Right forelimb (tissue), 1 donor: ENCODE results near the gene TUBA3D.
"Not testable (repeated sequence)": the region's sequence is repeated elsewhere in the genome, so short reads cannot be mapped to it uniquely, and the experiment has no call there.

ENCODE experiments used
- DNase-seq: peaks from one replicate; pipeline ENCODE4 v3.0.0-alpha.2; 2018

Gene TUBA3D

GRCh38 chr2:131516011-131516410, 40.1 kb downstream of the TUBA3D start:
- DNase-seq, result no peak

GRCh38 chr2:131516621-131517020, 40.7 kb downstream of the TUBA3D start:
- not testable (repeated sequence) for DNase-seq

- DNase-seq, result no peak
Measured at GRCh38 chr2:131517106-131517831, 41.4 kb downstream of the TUBA3D start.

GRCh38 chr2:131517856-131518255, 41.9 kb downstream of the TUBA3D start:
- DNase-seq, result peak; percentile 25

- DNase-seq, result not testable (repeated sequence)
Measured at GRCh38 chr2:131518531-131518930, 42.6 kb downstream of the TUBA3D start.

GRCh38 chr2:131519466-131519865, 43.5 kb downstream of the TUBA3D start:
- DNase-seq, result peak; percentile 9

GRCh38 chr2:131519871-131520470, 44.1 kb downstream of the TUBA3D start:
- not testable (repeated sequence) for DNase-seq

GRCh38 chr2:131520526-131520925, 44.6 kb downstream of the TUBA3D start:
- DNase-seq, result peak; percentile 37

- peak; percentile 32 for DNase-seq
Measured at GRCh38 chr2:131521524-131521923, 45.6 kb downstream of the TUBA3D start.

- DNase-seq, result peak; percentile 28
Measured at GRCh38 chr2:131521961-131522781, 46.3 kb downstream of the TUBA3D start.

GRCh38 chr2:131525256-131525655, 49.3 kb downstream of the TUBA3D start:
- DNase-seq, result not testable (repeated sequence)

- DNase-seq, result not testable (repeated sequence)
Measured at GRCh38 chr2:131527131-131528001, 51.4 kb downstream of the TUBA3D start, which contains the start of gene CCDC74A. Gene CCDC74A, plus strand, starts transcription at chr2:131527888. Its CDS starts 83 bp downstream, at chr2:131527971.

- not testable (repeated sequence) for DNase-seq
Measured at GRCh38 chr2:131528981-131529863, 53.3 kb downstream of the TUBA3D start.

GRCh38 chr2:131529864-131530445, 54.0 kb downstream of the TUBA3D start:
- not testable (repeated sequence) for DNase-seq

- DNase-seq, result not testable (repeated sequence)
Measured at GRCh38 chr2:131530626-131531344, 54.9 kb downstream of the TUBA3D start.

GRCh38 chr2:131531547-131532185, 55.7 kb downstream of the TUBA3D start:
- DNase-seq, result not testable (repeated sequence)
